BLaER1 treated with 17β-estradiol and CSF1 and Interleukin-3, amounts not matched to agents 10 nM and 100 nM (cell line): Measurements from ENCODE around the gene STX11.
A peak's percentile ranks its signal among the peaks of the same experiment; 100 is the strongest.

Experiments used
- H3K27ac ChIP-seq, 11 experiments: shearing (Covaris generic); formaldehyde crosslinking; 2 replicates each; pipeline ENCODE4 v1.8.1; 2022
- H3K27me3 ChIP-seq, 11 experiments: shearing (Covaris generic); formaldehyde crosslinking; 2 replicates each; pipeline ENCODE4 v1.8.1; 2022
- H3K36me3 ChIP-seq, 11 experiments: shearing (Covaris generic); formaldehyde crosslinking; 2 replicates each; pipeline ENCODE4 v1.8.1; 2022
- H3K4me1 ChIP-seq, 10 experiments: shearing (Covaris generic); formaldehyde crosslinking; 2 replicates each; pipeline ENCODE4 v1.8.1; 2022
- H3K4me2 ChIP-seq, 11 experiments: shearing (Covaris generic); formaldehyde crosslinking; 2 replicates each; pipeline ENCODE4 v1.8.1; 2022
- H3K4me3 ChIP-seq, 10 experiments: shearing (Covaris generic); formaldehyde crosslinking; 2 replicates each; pipeline ENCODE4 v1.8.1; 2022
- H3K9ac ChIP-seq, 11 experiments: shearing (Covaris generic); formaldehyde crosslinking; 2 replicates each; pipeline ENCODE4 v1.8.1; 2022
- H3K9me3 ChIP-seq, 11 experiments: shearing (Covaris generic); formaldehyde crosslinking; replicated peaks in 1 of 11; 2 replicates each; pipeline ENCODE4 v1.8.1; 2022
- H4K20me1 ChIP-seq, 11 experiments: shearing (Covaris generic); formaldehyde crosslinking; 2 replicates each; pipeline ENCODE4 v1.8.1; 2022
- Cebpa-rat ChIP-seq, 11 experiments: shearing (Covaris generic); IDR thresholded peaks; 2 replicates each; pipeline ENCODE4 v1.8.1; 2022

Gene STX11

DNA sequence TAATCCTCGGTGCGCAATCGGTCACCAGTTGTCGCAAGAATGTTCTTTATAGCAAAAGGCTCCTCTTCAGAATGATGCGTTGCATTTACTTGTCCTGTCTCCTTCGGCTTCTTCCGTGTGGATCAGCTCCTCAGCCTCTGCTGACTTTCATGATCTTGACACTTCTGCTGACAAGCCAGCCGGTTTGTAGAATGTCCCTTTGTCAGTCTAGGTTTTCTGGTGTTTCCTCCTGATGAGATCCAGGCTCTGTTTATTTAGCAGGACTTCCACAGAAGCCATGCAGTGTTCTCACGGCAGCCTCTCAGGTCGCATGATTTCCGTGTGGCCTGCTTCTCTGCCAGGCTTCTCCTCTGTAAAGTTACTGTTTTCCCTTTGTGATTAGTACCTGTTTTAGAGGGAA lies 66.9 kb downstream of the STX11 start:
- Histone ChIP-seq H3K9me3 (peaks cover 0 to 15% (median 11%) of the 10 kb centered on the region in 11 experiments; a peak in 18 of 22 replicates), H3K4me3 (peak overlapping the region in 6 of 10 experiments; percentile 59 to 78 (median 72); a peak in 8 of 20 replicates), H3K9ac (peak overlapping the region in 4 of 11 experiments; percentile 84 to 94 (median 89); a peak in 7 of 22 replicates), H3K4me2 (peak overlapping the region; percentile 60 to 93 (median 86); a peak in 19 of 22 replicates), H3K27me3 (no peaks in the 10 kb centered on the region), H3K27ac (no peak overlapping the region), H3K36me3 (no peaks in the 10 kb centered on the region), H4K20me1 (no peaks in the 10 kb centered on the region), H3K4me1 (peaks cover 19 to 35% (median 28%) of the 10 kb centered on the region in 10 experiments)
- no peak for TF ChIP-seq Cebpa-rat (IDR thresholded peaks at IDR 0.05)

DNA sequence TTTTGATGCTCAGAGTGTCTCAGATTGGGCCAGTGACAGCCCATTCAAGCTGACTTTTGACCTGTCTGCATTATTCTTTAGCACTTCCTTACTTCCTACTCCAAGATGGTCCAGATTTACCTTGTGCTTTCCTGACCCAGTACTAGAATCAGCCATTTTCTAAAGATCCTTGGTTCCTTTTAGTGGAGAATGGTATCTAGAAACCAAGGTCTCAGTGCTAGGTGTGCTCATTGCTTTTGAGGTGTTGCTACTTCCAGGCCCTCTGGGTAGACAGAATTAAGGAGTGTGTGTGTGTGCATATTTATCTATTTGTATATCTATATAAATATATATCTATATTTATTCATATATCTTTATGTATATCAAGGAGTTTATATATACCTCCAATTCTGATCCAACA lies 67.5 kb downstream of the STX11 start:
- Histone ChIP-seq H4K20me1 (no peaks in the 10 kb centered on the region), H3K36me3 (no peaks in the 10 kb centered on the region), H3K4me3 (no peak overlapping the region), H3K4me1 (peaks cover 18 to 32% (median 25%) of the 10 kb centered on the region in 10 experiments), H3K4me2 (peak overlapping the region in 2 of 11 experiments; percentile 74 to 91; a peak in 3 of 22 replicates), H3K27ac (no peak overlapping the region), H3K9ac (no peak overlapping the region), H3K27me3 (no peaks in the 10 kb centered on the region), H3K9me3 (peaks cover 0 to 15% (median 11%) of the 10 kb centered on the region in 11 experiments; a peak in 18 of 22 replicates)
- no peak for TF ChIP-seq Cebpa-rat (IDR thresholded peaks at IDR 0.05)

DNA sequence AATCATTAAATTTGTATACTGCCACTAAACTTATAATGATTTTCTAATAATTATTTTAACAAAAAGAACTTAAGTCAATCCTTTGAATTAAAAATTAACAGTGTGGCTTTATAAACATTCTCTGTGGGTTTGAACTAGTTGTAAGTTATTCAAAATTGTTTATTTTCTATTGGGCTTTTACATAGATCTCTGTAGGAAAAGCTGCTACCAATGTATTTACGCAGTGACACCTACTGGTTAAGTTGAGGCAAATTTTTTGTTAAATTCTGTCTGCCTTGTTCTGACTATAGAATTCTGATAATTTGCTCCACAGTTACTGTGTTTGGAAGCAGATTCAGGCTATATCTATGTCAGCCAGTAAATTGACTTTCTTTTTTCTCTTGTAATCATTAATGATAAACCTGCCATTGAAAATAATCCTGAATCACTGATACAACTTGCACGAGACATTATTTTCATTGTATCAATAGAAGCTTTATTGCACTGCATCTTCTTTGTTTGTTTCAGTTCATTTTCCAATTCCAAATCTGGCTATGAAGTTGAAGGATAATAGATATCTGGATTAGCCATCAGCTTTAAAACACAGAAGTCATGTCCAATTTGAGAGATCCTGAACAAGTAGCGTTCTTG lies 68.9 kb downstream of the STX11 start:
- H3K4me2 ChIP-seq, result no peak overlapping the region
- no peak for TF ChIP-seq Cebpa-rat (IDR thresholded peaks at IDR 0.05)
- H3K27ac ChIP-seq, result no peak overlapping the region
- H3K9me3 ChIP-seq, result peaks cover 0 to 7% (median 3%) of the 10 kb centered on the region in 11 experiments; a peak in 15 of 22 replicates
- H3K27me3 ChIP-seq, result no peaks in the 10 kb centered on the region
- H3K4me3 ChIP-seq, result no peak overlapping the region
- no peak overlapping the region for H3K9ac ChIP-seq
- H3K4me1 ChIP-seq, result peaks cover 11 to 24% (median 19%) of the 10 kb centered on the region in 10 experiments
- no peaks in the 10 kb centered on the region for H3K36me3 ChIP-seq
- H4K20me1 ChIP-seq, result no peaks in the 10 kb centered on the region

DNA sequence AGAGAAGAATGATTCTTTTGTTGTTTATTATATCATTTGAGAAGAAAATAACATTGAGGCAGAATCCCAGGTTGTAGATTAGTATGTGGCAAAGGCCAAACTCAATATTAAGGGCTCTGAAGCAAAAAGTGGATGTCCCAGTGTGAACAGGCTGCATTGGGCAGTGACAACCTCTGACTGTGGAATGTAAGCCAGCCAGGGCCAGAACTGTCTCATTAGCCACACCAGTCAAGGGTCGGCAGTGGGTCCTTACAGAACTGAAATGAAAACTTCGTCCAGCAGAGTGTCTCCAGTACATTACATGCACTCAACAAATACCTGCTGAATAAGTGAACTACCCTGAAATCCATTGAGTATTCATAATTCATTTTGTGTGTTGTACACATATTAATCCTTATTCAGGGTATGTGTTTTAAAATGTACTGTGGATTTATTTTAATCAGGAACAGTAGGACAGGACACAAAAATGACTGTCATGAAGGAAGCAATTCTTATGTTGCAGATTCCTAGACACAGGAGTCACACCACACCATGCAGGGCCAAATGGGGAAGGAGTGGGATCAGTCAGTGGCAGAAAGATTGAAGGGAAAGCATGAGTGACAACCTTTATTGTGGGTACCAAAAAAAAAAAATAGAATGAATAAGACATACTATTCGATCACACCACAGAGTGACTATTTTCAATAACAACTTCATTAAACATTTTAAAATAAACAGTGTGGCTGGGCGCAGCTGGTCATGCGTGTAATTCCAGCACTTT lies 69.9 kb downstream of the STX11 start:
- no peak overlapping the region for H3K27ac ChIP-seq
- H3K9me3 ChIP-seq, result no peaks in the 10 kb centered on the region
- H3K4me3 ChIP-seq, result no peak overlapping the region
- TF ChIP-seq Cebpa-rat (IDR thresholded peaks at IDR 0.05), result no peak
- no peak overlapping the region for H3K4me2 ChIP-seq
- H4K20me1 ChIP-seq, result no peaks in the 10 kb centered on the region
- no peak overlapping the region; a peak in 1 of 22 replicates for H3K9ac ChIP-seq
- H3K36me3 ChIP-seq, result no peaks in the 10 kb centered on the region
- no peaks in the 10 kb centered on the region for H3K27me3 ChIP-seq
- peaks cover 5 to 16% (median 12%) of the 10 kb centered on the region in 10 experiments for H3K4me1 ChIP-seq

DNA sequence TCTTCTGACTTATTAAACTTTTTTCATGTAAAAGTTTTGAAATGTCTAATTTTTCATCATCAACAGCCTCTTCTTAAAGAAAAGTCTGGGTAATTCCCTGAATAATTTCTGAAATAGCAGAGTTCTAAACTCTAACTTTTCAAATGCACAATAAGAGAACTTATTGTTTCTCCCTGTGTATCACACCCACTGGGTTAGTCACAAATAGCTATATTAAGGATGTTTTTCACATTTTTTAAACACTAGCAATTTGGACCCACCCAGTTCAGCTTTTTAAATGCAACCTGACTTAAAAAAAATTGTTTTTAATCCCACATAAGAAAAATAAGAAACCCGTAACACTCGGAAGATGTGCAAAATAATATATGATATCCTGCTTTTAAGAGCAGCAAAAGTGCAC lies 73.4 kb downstream of the STX11 start:
- no peak for TF ChIP-seq Cebpa-rat (IDR thresholded peaks at IDR 0.05)
- no peak overlapping the region for H3K4me2 ChIP-seq
- no peak overlapping the region for H3K4me3 ChIP-seq
- H3K27ac ChIP-seq, result no peak overlapping the region
- no peaks in the 10 kb centered on the region for H4K20me1 ChIP-seq
- no peaks in the 10 kb centered on the region for H3K36me3 ChIP-seq
- no peaks in the 10 kb centered on the region for H3K27me3 ChIP-seq
- H3K9me3 ChIP-seq, result no peaks in the 10 kb centered on the region
- H3K4me1 ChIP-seq, result peaks cover 0 to 5% (median 0%) of the 10 kb centered on the region in 10 experiments; a peak in 2 of 20 replicates
- H3K9ac ChIP-seq, result no peak overlapping the region

DNA sequence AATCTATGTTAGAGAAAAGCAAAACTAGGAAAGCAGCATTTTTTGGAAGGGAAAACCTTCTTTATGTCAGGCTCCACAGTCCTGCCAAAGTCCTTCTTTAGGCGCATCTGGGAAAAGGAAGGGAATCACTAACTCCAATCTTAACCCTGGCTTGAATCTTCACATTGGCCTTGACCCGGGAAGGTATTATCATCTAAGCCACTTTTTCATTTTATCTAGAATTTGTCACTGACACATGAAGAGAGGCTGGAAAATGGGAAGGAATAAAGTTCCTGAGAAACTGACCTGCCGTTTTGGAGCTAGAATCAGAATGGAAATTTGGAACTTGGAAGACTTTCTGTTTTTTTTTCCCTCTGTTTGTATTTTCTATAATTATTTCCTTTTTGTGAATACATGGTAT lies 81.4 kb downstream of the STX11 start:
- no peaks in the 10 kb centered on the region for H3K27me3 ChIP-seq
- no peak overlapping the region for H3K4me2 ChIP-seq
- no peak overlapping the region for H3K4me3 ChIP-seq
- no peak overlapping the region for H3K9ac ChIP-seq
- no peak overlapping the region for H3K27ac ChIP-seq
- no peaks in the 10 kb centered on the region for H4K20me1 ChIP-seq
- H3K36me3 ChIP-seq, result no peaks in the 10 kb centered on the region
- no peaks in the 10 kb centered on the region for H3K4me1 ChIP-seq
- H3K9me3 ChIP-seq, result no peaks in the 10 kb centered on the region
- TF ChIP-seq Cebpa-rat (IDR thresholded peaks at IDR 0.05), result no peak

DNA sequence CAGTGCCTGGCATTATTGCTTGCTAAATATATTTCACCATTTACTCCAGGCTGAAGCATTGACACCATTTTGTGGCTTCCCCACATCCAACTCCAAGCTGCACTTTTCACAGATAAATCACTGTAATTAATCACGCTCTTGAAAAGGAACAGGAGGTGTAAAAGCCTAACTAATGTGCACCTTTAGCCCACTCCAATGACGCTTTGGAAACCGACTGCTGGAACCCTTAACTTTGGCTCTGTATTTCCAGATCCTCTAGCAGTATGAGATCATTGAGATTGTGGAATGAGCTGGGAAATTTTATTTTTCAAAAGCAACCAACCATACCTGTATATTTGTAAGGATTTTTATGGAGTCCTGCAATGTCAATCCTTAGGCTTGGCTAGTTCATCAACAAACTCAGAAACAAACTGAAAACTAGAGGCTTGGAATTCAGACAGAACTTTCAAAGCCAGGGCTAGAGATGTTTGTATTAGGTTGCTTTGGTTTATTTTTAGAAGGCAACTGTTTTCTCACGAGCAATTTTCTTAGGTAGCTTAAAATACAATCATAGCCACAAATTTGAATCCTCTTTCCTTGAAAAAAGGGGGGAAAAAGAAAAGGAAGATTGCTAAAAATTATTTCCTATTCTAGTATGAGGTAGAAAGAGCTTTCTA lies 82.0 kb downstream of the STX11 start:
- no peaks in the 10 kb centered on the region for H3K36me3 ChIP-seq
- no peak overlapping the region for H3K27ac ChIP-seq
- H3K4me3 ChIP-seq, result no peak overlapping the region
- no peak overlapping the region for H3K4me2 ChIP-seq
- H3K9me3 ChIP-seq, result no peaks in the 10 kb centered on the region
- H3K27me3 ChIP-seq, result no peaks in the 10 kb centered on the region
- H4K20me1 ChIP-seq, result no peaks in the 10 kb centered on the region
- no peak overlapping the region for H3K9ac ChIP-seq
- no peaks in the 10 kb centered on the region for H3K4me1 ChIP-seq
- TF ChIP-seq Cebpa-rat (IDR thresholded peaks at IDR 0.05), result no peak

DNA sequence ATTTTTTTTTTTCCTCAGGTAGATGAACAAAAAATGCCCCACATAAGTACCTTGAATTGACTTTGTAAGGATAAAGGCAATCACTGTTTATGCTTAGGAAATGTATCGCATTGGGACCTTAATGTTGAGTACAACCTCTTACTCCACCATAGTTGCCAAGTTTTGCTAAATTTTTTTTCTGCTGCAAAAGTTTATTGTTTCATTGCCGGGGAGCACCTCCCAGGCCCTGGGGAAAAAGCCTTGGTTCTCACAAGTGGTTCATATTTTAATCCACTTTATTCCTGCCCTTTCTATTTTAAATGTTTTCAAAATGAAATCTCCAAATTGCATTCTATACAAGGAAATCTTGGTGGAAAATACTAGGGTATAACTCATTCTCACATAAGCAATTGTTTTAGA lies 82.5 kb downstream of the STX11 start:
- no peak for TF ChIP-seq Cebpa-rat (IDR thresholded peaks at IDR 0.05)
- H3K27me3 ChIP-seq, result no peaks in the 10 kb centered on the region
- no peak overlapping the region for H3K9ac ChIP-seq
- H3K4me3 ChIP-seq, result no peak overlapping the region
- no peaks in the 10 kb centered on the region for H3K4me1 ChIP-seq
- no peak overlapping the region for H3K27ac ChIP-seq
- H3K9me3 ChIP-seq, result peaks cover 0 to 1% (median 0%) of the 10 kb centered on the region in 11 experiments; a peak in 1 of 22 replicates
- no peaks in the 10 kb centered on the region for H4K20me1 ChIP-seq
- no peak overlapping the region for H3K4me2 ChIP-seq
- no peaks in the 10 kb centered on the region for H3K36me3 ChIP-seq

DNA sequence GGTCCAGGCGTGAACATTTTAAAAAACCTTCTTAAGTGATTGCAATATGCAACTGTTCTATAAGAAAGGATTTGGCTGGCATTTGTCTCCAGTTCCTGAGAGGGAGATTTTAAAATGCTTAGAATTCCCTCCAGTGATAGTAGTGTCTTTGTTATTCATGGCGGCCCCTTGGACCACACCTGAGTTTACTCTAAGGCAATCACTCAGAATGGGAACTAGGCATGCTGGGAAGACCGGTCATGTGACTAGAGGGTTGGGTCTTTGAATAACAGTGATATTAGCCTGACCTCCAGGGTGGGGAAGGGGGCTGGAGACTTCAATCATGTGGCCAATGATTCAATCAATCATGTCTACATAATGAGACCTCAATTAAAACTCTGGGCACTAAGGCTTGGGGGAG lies 84.1 kb downstream of the STX11 start:
- Histone ChIP-seq H4K20me1 (no peaks in the 10 kb centered on the region), H3K4me1 (no peaks in the 10 kb centered on the region), H3K4me2 (no peak overlapping the region), H3K4me3 (no peak overlapping the region), H3K27me3 (no peaks in the 10 kb centered on the region), H3K36me3 (no peaks in the 10 kb centered on the region), H3K9me3 (peaks cover 0 to 8% (median 0%) of the 10 kb centered on the region in 11 experiments; a peak in 3 of 22 replicates), H3K27ac (no peak overlapping the region), H3K9ac (no peak overlapping the region)
- TF ChIP-seq Cebpa-rat (IDR thresholded peaks at IDR 0.05), result no peak
